Measurements from ENCODE around the gene OGT.

- no peak for TF ChIP-seq POLR2AphosphoS5 (IDR thresholded peaks at IDR 0.05; ENCODE audit: low read depth, low read length)
- TF ChIP-seq CTCF (IDR thresholded peaks at IDR 0.05): no peak
- TF ChIP-seq, protein P1, sequence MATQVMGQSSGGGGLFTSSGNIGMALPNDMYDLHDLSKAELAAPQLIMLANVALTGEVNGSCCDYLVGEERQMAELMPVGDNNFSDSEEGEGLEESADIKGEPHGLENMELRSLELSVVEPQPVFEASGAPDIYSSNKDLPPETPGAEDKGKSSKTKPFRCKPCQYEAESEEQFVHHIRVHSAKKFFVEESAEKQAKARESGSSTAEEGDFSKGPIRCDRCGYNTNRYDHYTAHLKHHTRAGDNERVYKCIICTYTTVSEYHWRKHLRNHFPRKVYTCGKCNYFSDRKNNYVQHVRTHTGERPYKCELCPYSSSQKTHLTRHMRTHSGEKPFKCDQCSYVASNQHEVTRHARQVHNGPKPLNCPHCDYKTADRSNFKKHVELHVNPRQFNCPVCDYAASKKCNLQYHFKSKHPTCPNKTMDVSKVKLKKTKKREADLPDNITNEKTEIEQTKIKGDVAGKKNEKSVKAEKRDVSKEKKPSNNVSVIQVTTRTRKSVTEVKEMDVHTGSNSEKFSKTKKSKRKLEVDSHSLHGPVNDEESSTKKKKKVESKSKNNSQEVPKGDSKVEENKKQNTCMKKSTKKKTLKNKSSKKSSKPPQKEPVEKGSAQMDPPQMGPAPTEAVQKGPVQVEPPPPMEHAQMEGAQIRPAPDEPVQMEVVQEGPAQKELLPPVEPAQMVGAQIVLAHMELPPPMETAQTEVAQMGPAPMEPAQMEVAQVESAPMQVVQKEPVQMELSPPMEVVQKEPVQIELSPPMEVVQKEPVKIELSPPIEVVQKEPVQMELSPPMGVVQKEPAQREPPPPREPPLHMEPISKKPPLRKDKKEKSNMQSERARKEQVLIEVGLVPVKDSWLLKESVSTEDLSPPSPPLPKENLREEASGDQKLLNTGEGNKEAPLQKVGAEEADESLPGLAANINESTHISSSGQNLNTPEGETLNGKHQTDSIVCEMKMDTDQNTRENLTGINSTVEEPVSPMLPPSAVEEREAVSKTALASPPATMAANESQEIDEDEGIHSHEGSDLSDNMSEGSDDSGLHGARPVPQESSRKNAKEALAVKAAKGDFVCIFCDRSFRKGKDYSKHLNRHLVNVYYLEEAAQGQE (IDR thresholded peaks at IDR 0.05; ENCODE audit: insufficient read depth in 1 of 2, low read depth in 2 of 2, low read length in 1 of 2): no peak
- no peak for TF ChIP-seq TCF7L2 (IDR thresholded peaks at IDR 0.05; ENCODE audit: low read depth, low read length)
- no peak for TF ChIP-seq SIN3A (IDR thresholded peaks at IDR 0.05; ENCODE audit: borderline replicate concordance, insufficient read depth, low read depth, low read length)
These were observed 32.7 kb downstream of the OGT start for GRCh38 chrX:71565474-71566041.

All from Panc1 (cell line).